ENCODE measurements around the gene MSX1.
"Not testable (repeated sequence)": the region's sequence is repeated elsewhere in the genome, so short reads cannot be mapped to it uniquely, and the experiment has no call there.

Gene MSX1

DNA sequence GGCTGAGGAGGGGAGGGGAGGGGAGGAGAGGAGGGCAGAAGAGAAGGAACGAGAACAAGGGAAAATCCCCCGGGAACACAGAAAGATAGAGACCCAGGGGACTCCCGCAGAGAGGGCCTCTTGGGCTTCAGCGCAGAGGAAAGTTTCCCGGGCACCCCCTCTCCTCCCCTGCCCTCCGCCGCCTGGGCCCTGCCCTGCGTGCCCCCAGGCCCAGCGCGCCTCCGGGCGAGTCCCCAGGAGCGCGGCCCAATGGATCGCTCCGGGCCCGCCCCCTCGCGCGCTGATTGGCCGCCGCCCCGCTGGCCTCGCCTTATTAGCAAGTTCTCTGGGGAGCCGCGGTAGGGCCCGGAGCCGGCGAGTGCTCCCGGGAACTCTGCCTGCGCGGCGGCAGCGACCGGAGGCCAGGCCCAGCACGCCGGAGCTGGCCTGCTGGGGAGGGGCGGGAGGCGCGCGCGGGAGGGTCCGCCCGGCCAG lies at the start of gene MSX1:
Gene MSX1 (plus strand): TSS at position 341 of the 474 bp plus-strand sequence. CDS start 235 bp downstream, outside the sequence.
- DNase-seq: peak; percentile 30

DNA sequence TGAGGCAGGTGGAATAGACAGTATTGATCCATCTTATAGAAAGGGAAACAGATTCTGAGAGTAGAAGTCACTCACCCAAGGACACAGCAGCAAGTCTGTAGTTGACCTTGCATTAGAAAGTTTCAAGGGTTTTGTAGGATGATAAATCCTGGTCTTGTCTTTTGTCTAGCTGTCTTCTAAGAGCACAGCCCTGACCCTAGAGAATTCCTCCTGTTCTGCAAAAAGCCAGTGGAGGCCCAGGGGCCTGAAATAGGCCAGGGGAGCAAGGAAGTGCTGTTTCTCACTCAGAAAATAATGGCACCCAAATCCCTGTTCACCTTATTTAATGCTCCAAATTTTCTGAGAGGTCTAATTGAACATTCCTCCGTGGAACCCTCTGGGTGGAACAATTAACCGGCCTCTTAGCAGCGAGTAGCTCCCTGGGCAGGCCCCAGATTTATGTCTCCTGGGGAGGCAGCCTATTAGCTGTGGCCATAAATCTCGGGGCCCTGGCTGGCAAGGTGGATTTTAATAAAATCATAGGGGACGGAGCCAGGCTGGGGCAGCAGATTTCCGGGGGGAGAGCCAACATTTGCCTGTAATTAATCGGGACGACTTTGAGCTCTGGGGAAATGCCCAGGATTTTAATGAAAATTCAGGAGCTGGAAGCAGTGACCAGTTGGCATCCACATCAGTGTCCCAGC lies 49.2 kb upstream of the MSX1 start:
- DNase-seq: no peak

DNA sequence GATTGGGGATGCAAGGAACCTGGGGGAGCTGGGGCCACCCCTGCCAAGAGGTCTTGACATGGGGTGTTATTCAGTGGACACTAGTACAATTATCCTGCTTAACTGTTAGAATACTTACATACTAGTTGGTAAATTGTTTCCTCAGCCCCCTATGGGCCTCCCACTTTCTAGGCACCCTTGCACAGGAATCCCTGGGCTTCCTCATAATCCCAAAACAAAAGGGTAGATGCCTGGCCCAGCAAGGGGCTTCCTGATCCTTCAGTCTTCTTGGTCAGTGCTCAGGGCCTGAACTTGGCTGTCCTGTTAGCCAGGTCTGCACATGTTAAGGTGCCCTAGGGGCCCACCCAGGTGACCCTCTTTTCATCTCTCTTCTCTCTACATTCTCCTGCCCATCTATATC lies 48.7 kb upstream of the MSX1 start:
- no peak for DNase-seq

DNA sequence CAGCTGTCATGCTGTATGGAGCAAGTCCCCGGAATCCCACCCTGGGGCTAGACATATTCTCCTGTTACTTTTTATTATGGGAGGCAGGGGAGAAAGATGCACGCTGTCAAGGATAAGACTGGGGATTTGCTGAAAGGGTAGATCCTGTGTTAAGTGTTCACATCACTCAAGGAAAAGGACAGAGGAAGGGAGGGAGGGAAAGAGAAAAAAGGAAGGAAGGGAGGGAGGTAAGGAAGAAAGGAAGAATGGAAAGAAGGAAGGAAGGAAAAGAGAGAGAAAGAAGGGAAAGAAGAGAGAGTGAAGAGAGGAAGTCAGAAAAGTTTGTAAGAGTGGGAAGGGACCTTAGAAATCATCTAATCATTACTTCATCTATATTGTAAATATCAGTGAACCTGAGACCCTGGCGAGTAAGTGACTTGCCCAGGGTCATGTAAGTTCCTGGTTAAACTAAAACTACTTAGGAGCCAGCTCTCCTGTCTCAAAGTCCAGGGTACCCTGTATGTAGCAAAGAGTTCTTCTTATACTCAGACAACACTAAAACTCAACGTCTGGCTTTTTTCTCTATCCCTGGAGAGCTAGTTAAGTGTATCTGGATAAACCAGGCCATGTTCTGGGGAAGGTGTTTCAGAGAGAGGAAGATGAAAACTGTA lies 47.2 kb upstream of the MSX1 start:
- DNase-seq: no peak

DNA sequence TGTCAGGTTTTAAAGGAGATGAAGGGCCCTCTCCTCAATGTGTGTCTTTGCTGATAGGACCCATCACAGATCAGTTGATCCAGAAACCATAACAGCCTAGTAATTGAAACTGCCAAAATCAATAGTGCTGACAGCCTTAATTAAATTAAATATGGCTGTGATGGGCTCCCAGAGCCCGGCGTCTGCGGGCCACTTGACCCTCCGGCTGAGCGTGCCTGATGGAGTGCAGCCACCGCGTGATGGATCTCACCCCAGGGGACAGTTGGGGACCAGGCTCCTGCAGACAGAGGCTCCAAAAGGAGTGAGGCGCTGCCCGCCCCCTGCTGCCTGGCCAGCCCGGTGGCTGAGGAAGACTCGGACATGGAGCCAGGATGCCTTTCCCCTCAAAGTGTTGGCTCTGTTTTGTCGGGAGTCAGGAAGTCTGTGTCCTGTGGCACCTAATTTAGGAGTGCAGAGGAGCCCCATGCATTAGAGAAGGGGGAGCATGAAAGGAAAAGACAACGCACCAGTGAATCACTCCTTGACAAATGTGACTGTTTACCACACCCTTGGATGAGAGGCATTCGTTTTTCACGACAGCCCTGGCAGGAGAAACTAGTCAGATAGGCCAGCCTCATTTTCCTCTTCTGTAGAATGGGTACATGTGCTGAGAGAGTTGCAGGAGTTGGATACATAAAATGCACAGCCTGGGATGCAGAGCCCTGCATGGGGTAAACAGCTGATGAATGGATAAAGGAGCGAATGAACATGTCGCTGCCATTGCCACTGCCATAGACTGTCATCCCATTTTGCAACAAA lies 40.9 kb upstream of the MSX1 start:
- DNase-seq: no peak

DNA sequence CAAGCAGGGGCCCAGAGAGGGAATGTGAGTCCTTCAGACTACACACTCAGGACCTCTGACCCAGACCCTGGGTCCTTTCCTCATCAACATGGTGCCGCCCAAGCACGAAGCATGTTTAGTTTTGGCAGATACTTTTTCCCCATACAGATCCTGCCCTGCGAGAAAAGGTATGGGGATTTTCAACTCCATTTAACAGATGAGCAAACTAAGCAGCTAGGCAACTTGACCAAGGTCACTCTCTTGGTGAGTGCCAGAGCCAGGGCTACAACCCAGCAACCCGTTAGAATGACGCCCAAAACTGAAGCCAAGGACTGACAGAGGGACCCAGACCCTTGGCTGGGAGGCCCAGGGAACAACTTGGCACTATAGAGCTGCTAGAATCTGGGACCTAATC lies 40.3 kb upstream of the MSX1 start:
- no peak for DNase-seq

DNA sequence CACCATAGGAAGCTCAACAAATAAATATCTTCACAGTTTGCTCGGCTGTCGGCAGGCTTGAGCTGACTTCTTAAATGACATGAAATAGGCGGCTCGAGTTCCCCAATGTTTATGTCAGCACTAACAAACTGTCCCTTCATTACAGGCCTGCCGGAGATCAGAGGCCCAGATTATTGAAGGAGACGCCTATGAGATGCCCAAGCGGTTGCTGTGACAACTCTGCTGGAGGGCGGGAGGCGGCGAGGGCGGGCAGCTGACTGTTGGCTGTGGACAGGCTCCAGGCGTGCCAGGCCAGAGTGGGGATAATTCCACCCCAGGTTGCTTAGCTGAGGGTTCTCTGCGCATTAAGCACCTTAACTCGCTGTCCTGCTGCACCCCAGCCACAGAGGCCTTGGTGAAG lies 39.2 kb upstream of the MSX1 start:
- no peak for DNase-seq

DNA sequence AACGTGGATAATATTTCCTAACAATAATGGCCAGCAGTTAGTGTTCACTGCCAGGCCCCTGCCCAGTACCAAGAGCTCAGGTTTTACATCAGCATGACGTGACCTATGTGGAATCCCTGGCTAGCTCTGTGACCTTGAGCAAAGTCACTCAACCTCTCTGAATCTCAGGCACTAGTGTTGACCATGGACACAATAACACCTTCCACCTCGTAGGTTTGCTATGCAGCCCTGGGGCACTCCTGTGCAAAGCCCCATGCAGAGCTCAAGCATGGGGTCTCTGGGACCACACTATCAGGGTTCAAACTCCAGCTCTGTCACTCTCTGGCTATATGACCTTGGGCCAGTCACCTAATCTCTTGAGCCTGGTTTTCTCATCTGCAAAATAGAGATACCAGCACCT lies 38.7 kb upstream of the MSX1 start:
- no peak for DNase-seq

DNA sequence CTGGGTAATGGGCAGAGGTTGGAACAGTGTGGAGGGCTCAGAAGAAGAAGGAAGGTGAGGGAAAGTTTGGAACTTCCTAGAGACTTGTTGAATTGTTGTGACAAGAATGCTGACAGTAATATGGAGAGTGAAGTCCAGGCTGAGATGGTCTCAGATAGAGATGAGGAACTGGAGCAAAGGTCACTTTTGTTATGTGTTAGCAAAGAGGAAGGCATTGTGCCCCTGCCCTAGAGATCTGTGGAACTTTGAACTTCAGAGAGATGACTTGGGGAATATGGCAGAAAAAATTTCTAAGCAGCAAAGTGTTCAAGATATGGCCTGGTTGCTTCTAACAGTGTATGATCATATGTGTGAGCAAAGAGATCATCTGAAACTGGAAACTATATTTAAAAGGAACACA lies 37.9 kb upstream of the MSX1 start:
- no peak for DNase-seq

DNA sequence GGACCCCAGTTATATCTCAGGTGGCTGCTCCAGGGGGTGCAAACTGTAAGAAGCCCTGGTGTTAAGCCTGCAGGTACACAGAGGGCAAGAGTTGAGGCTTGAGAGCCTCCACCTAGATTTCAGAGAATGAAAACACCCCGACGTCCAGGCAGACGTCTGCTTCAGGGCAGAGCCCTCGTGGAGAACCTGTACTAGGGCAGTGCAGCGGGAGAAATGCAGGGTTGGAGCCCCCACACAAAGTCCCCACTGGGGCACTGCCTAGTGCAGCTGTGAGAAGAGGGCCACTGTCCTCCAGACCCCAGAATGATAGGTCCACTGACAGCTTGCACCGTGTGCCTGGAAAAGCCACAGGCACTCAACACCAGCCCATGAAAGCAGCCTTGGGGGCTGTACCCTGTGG lies 37.2 kb upstream of the MSX1 start:
- DNase-seq: not testable (repeated sequence)

DNA sequence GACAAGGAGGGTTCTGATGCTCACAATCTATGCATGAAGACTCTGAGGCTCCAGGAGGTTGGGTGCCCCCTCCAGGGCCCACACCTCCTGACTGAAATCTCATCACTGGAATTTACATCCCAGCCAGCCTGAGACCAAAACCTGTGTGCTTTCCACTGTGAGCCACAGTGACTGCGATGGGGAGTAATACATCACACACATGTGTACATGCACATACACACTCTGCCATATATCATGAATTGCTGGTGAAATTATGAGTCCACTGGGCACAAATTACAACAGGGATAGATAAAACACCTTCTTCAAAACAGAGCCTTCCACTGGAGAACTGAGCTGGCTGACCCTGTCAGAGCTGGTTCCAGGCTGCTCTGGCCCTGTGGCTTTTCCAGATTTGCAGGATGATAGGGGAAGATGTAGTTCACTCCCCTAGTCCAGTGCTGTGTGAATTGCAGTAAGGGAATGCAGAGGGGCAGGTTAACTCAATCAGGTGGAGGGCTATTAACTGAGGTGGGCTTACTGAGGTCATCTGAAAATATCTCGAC lies 35.8 kb upstream of the MSX1 start:
- DNase-seq: no peak

DNA sequence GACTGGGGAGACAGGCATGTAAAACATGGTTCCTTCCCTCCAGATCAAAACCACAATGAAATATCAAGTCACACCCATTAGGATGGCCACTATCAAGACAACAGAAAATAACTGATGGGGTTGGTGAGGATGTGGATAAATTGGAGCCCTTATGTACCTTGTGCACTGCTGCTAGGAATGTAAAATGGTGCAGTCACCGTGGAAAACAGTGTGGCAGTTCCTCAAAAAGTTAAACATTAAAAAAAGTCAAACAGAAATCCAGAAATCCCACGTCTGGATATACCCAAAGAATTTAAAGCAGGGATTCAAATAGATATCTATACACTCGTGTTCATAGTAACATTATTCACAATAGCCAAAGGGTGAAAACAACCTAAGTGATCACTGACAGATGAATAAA lies 35.2 kb upstream of the MSX1 start:
- DNase-seq: no peak

DNA sequence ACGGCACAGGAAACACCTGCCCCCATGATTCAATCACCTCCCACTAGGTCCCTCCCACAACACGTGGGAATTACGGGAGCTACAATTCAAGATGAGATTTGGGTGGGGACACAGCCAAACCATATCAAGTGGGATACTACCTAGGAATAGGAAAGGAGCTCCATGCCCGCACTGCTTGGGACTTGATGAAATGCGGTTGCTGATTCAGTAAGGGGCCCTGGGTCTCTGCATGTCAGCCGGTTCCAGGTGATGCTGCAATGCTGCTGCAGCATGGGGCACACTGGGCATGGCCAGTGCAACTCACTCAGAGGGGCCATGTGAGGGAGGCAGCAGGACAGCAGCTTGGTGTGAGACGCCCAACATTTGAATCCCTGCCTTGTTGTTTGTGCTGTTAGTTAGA lies 34.0 kb upstream of the MSX1 start:
- no peak for DNase-seq

DNA sequence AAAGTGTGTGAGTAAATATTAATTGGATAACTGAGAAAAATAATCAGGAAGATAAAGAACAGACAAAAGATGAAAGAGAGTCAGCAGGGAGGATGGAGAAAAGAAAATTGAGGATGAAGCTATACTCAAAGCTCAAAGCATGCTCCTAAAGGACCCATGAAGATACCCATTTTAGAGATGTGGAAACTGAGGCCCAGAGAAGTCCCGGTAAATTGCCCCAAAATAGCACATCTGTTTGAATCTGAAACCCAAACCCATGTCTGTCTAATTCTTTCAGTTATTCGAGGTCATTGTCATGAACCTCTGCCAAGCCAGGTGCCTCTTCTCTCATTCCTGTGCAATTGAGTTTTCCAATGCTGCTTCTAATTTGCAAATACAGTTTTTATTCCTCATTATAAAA lies 29.6 kb upstream of the MSX1 start:
- no peak for DNase-seq

DNA sequence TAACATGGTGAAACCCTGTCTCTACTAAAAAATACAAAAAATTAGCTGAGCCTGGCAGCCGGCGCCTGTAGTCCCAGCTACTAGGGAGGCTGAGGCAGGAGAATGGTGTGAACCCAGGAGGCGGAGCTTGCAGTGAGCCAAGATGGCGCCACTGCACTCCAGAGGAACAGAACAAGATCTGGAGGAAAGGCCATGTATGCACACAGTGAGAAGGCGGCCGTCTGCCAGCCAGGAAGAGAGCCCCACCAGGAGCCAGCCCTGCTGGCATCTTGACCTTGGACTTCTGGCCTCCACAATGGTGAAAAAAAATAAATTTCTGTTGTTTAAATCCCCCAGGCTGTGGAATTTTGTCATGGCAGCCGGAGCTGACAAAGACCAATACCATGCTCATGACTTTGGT lies 28.2 kb upstream of the MSX1 start:
- no peak for DNase-seq

DNA sequence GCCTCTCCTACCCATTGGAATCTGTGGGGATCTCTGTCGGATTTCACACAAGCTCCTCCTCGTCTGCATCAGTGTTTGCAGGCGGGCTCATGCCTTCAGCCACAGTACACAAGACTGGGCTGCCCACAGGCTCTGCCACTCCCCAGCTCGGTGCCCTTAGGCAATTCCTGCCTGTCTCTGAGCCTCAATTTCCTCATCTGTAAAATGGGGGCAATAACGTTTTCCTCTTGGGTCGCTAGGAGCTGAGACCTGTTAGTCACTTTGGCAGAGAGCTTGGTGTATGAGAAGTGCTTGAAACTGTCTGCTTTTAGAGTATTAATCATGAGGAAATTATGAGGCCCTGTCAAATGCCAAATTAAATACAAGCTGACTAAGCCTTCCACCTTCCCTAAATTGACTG lies 27.6 kb upstream of the MSX1 start:
- no peak for DNase-seq

DNA sequence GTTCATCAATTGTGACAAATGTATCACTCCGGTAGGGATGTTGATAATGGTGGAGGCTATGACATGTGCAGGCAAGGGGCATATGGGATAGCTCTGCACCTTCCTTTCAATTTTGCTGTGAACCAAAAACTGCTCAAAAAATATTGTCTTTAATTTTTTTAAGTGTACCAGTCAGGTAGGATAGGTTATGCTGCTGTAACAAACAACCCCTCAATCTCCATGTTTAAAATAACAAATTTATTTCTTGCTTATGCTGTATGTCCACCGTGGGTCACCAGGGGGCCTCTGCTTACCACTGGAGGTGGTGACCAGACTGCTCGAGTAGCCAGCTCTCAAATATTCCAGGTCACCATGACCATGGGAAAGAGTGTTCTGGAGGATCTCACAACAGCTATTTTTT lies 23.4 kb upstream of the MSX1 start:
- DNase-seq: no peak

DNA sequence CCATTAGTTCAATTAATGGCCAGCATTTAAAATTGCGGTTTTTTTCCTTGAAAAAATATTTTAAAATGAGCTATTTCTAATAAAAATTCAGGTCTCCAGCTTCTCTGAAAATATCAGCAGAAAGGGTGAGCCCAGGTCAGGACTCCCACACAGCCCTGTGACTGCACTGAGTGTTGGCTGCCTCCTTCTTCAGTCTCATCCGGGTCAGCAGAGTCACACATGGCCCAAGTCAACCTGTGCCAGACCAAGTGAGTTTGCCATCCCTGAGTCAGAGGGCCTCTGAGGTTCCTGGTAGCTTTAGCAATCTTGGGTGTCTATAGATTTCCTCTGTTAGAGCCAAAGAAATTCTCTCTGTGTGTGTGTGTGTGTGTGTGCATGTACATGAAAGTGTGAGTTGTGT lies 22.1 kb upstream of the MSX1 start:
- DNase-seq: no peak

DNA sequence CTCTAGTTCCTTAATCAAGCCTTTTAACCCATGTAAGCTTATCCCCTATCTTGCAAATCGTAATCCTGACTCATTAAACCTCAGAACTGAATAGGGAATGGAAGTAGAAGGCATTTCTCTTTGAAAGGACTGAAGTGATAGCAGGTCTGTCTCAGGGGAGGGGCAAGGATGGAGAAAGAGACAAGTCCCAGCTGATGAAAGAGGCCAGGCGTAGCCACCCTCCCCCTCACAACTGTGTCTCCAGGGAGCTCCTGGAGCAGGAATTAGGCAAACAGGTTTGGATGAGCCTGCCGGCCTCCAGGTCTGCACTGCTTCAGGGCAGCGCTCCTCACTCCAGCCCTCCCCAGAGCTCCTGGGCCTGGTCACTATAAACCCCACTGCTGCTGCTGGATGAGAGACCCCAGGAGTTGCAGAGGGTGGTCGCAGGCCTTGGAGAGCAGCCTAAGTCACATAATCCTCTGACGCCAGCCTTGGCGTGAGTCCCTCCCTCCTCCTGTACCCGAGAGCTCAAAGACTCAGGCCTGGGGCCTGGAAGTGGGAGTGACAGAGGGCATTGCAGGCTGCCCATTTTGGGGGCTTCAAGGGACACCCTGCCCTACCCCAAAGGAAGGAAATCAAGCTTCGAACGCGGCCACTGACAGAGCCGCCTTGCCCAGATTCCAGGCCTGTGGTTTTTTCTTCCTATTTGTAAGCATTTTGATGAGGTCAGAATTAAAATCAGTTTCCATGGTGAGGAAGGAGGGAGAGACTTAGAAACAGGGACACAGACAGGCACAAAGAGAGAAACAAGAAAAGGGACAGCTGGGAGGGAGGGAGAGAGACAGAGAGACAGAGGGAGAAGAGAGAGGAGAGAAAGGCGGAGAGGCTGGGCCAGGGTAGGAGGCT lies 21.2 kb upstream of the MSX1 start:
- no peak for DNase-seq

DNA sequence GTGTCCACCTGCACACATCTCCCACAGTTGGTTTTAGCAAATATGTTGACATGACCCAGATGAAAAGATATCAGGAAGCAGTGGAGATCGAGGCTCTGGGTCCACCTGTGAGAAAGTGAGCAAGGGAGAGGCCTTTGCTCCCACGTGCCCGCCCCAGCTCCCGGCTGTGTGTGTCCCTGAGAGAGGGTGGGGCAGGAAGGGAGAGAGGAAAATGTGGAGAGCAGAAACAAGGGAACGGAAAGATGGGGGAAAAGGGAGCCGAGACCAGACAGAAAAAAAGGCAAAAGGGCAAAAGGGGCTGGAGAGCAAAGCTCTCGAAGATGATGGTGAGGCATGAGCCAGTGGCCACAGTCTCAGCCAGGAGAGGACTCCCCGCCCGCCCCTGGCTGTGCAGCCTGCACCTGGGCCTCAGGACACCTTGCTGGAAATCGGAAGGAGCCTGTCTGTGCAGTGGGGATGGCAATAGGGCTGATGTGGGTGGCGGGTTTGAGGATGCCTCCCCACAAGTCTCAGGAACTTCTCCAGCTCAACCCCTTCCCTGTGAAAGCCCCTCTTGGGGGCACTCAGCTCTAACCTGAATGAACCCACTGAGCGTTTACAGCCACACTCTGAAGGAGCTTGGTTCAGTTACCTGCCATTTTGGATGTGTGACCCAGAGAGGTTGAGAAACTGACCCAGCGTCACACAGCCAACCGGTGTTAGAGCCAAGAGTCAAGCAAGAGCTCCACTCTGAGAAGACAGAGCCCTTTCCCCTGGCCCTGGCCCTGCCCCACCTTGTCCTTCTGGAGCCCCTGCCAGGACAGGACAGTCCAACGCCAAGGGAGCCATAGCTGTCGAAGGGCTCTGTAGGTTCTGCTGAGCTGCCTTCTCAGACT lies 20.3 kb upstream of the MSX1 start:
- no peak for DNase-seq

DNA sequence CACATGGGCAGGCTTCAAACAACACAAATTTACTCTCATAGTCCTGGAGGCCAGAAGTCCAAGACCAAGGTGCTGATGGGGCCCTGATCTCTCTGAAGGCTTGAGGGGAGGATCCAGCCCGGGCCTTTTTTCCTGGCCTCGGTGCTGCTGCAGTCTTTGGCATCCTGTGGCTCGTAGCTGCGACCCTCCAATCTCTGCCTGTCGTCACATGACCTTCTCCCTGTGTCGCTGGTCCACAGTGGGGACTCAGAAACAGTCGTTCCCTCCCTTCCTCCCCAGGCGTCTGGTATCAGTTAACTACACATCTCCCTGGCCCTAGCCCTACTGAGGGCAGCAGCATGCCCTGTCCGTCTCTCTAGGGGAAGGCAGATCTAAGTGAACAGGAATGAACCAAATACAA lies 19.1 kb upstream of the MSX1 start:
- DNase-seq: no peak

DNA sequence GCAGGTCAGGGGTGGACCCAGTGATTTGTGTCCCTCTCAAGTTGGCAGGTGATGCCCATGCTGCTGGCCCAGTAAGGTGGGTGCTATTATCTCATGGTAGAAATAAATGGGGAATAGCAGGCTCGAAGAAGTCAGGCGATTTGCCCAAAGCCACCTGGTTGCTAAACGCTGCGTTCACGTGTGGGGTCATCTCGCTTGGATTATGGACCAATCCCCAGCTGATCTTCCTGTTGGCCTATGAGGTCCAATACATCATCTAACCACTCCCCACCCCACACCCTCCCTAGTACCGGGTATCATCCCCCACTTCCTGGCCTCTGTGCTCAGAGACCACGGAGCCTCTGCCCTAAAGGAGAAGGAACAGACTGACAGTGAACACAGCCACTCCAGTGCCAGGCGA lies 18.3 kb upstream of the MSX1 start:
- no peak for DNase-seq
